ENCODE data around the gene UBE2E3. TPM values are rescaled to one million over a fixed set of nuclear protein-coding genes. Genes with fewer than 3 reads are reported as not detected.

The UBE2E3 gene
- total and polyA plus RNA-seq, 2 of the 4 experiments (the other 2 are of a cell fraction): 106 to 114 TPM

DNA sequence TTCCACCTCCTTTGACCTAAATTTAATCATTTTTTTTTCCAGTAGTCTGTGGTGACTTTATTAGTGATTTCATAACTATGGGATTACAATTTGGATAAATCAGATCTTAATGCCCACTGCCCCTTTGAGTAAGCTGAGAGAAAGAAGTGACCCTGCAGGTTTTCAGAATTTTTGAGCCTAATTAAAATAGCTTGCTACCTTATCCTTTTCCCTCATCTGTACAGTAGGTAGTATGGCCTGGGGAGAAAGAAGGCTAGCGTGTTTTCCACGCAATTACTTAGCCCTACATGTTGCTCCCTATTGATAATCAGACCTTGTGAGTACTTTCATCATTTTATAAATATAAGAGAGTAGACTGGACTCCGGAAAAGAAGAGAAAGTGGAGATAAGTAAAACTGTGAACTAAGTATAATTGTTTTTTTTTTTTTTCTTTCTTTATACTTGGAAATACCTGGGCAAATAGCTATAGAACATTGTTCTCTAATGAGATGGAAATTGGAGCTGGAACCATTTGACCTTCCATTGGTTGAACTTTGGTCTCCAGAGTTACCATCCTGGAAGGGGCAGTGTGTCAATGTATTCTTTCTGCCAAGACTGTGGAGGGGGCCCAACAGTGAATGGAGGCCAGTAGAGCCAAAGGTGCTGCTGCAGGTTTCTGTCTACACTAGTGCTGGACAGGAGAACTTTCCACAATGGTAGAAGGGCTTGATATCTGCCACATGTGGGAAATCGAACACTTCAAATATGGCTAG, 26.9 kb downstream of the UBE2E3 start:
- ChIA-PET POLR2A (ENCODE audit: unreplicated experiment) (no interaction called here), CTCF (no interaction called here)
- in situ Hi-C loops (cut with MboI; ENCODE audit: low sequenced_read_pairs): no loop called here
- H4K20me1 ChIP-seq (ENCODE audit: insufficient read depth, low read length): peaks cover 41% of the 10 kb centered on the region; the same call in 1 of the 2 replicates
- dilution Hi-C loops (cut with HindIII; ENCODE audit: low sequenced_read_pairs, unreplicated experiment): no loop called here
- no peak for ATAC-seq (ENCODE audit: low read depth)
- H4K8ac ChIP-seq (ENCODE audit: low read depth in 2 of 2, low read length in 2 of 2): no peak overlapping the region
- H3K9me1 ChIP-seq (ENCODE audit: insufficient read depth, low read length): peaks cover 12% of the 10 kb centered on the region
- peaks cover 10% of the 10 kb centered on the region for H3K4me1 ChIP-seq (ENCODE audit: control insufficient read depth, insufficient read depth, low read length)
- no TSS peak for BruUV-seq (replicated peaks)
- H3K9me3 ChIP-seq (ENCODE audit: control insufficient read depth, insufficient read depth, low read length): no peaks in the 10 kb centered on the region
- DNase-seq: no peak
- H3K56ac ChIP-seq (ENCODE audit: extremely low read depth, insufficient read depth, low read length): no peak overlapping the region
- peaks cover 12 to 44% of the 10 kb centered on the region in 2 experiments for H3K79me1 ChIP-seq (ENCODE audit: low read depth in 1 of 2, low read length in 2 of 2)
- no peak overlapping the region for H2BK5ac ChIP-seq (ENCODE audit: low read depth, low read length, poor library complexity, severe bottlenecking)
- no peak overlapping the region for H4K91ac ChIP-seq (ENCODE audit: insufficient read depth, low read depth, low read length)
- H2AK5ac ChIP-seq (ENCODE audit: low read depth, low read length): no peak overlapping the region
- TF ChIP-seq, protein P1, sequence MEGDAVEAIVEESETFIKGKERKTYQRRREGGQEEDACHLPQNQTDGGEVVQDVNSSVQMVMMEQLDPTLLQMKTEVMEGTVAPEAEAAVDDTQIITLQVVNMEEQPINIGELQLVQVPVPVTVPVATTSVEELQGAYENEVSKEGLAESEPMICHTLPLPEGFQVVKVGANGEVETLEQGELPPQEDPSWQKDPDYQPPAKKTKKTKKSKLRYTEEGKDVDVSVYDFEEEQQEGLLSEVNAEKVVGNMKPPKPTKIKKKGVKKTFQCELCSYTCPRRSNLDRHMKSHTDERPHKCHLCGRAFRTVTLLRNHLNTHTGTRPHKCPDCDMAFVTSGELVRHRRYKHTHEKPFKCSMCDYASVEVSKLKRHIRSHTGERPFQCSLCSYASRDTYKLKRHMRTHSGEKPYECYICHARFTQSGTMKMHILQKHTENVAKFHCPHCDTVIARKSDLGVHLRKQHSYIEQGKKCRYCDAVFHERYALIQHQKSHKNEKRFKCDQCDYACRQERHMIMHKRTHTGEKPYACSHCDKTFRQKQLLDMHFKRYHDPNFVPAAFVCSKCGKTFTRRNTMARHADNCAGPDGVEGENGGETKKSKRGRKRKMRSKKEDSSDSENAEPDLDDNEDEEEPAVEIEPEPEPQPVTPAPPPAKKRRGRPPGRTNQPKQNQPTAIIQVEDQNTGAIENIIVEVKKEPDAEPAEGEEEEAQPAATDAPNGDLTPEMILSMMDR (conservative IDR thresholded peaks at IDR 0.05; ENCODE audit: low read depth, low read length): no peak
- TF ChIP-seq, protein P2, sequence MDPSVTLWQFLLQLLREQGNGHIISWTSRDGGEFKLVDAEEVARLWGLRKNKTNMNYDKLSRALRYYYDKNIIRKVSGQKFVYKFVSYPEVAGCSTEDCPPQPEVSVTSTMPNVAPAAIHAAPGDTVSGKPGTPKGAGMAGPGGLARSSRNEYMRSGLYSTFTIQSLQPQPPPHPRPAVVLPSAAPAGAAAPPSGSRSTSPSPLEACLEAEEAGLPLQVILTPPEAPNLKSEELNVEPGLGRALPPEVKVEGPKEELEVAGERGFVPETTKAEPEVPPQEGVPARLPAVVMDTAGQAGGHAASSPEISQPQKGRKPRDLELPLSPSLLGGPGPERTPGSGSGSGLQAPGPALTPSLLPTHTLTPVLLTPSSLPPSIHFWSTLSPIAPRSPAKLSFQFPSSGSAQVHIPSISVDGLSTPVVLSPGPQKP (IDR thresholded peaks at IDR 0.05; ENCODE audit: borderline replicate concordance, low read depth, low read length): no peak
- no peak for TF ChIP-seq SMC3 (IDR thresholded peaks at IDR 0.05; ENCODE audit: low read depth, low read length)
- TF ChIP-seq MXI1 (IDR thresholded peaks at IDR 0.05; ENCODE audit: borderline replicate concordance, low read depth, low read length): no peak
- TF ChIP-seq CHD1 (IDR thresholded peaks at IDR 0.05; ENCODE audit: low read depth, low read length): no peak
- TF ChIP-seq BHLHE40 (IDR thresholded peaks at IDR 0.05; ENCODE audit: low read depth, low read length): no peak
- WGBS, 2 experiments (ENCODE audit: extremely low coverage in 2 of 2, insufficient read length in 1 of 2): no CpG with 5 or more reads among the region's 4 CpGs
- no peak overlapping the region for H3K4me3 ChIP-seq (ENCODE audit: insufficient read depth, low read depth, low read length)
- H2AK9ac ChIP-seq (replicated peaks; ENCODE audit: low read depth, low read length, poor library complexity): no peak overlapping the region
- H2BK20ac ChIP-seq (ENCODE audit: low read depth, low read length): no peak overlapping the region
- no peaks in the 10 kb centered on the region for H3K36me3 ChIP-seq (ENCODE audit: control insufficient read depth, insufficient read depth, low read length)
- peak overlapping the region; percentile 44; the same call in 1 of the 2 replicates for H3K14ac ChIP-seq (replicated peaks; ENCODE audit: low read depth, low read length)
- no peak overlapping the region for H2BK15ac ChIP-seq (ENCODE audit: low read depth, low read length)
- H4K5ac ChIP-seq (ENCODE audit: low read depth, low read length): no peak overlapping the region
- no peak overlapping the region for H3K9ac ChIP-seq (ENCODE audit: low read depth, low read length)
- no peaks in the 10 kb centered on the region for H3K27me3 ChIP-seq (ENCODE audit: control insufficient read depth, insufficient read depth, low read length)
- no peak overlapping the region for H3K4me2 ChIP-seq (ENCODE audit: low read depth, low read length)
- H3K4ac ChIP-seq (ENCODE audit: low read depth, low read length): no peak overlapping the region
- H3K18ac ChIP-seq (ENCODE audit: low read depth, low read length): no peak overlapping the region
- intact Hi-C loops (cut with micrococcal nuclease): no loop called here
- H3K23ac ChIP-seq (ENCODE audit: low read depth, low read length): 0 out of 2 replicates have a peak overlapping the region, but pooled peaks have one; percentile 22
- H2AFZ ChIP-seq (replicated peaks; ENCODE audit: low read length, poor library complexity): no peak overlapping the region
- no peak overlapping the region for H3K27ac ChIP-seq (ENCODE audit: insufficient read depth, low read length)
- no peak overlapping the region for H2BK120ac ChIP-seq (ENCODE audit: low read depth, low read length)
